B cell (primary cell): ENCODE data around the gene SMARCC1. TPM values are rescaled to one million over a fixed set of nuclear protein-coding genes. Genes with fewer than 3 reads are reported as not detected.

ENCODE experiments used
- ATAC-seq: fragments of 200-7000 bp; cut with Tn5 transposase; one replicate; pipeline ENCODE4 v1.10.0; 2021; ENCODE audit warnings: low read depth, mild to moderate bottlenecking, moderate number of reproducible peaks, moderate library complexity
- CTCF ChIA-PET: fragments of 350-600 bp; sonication (Branson Sonifier 250); formaldehyde crosslinking; loops from one replicate; lab custom pipeline; 2021; ENCODE audit warnings: antibody characterized with exemption, inconsistent platforms; lab: Charles Lee
- POLR2A ChIA-PET: fragments of 350-600 bp; sonication (Branson Sonifier 250); formaldehyde crosslinking; loops from one replicate; lab custom pipeline; 2021; ENCODE audit warnings: antibody characterized with exemption; lab: Charles Lee
- DNase-seq: peaks from one replicate; pipeline ENCODE4 v3.0.0; 2013
- H2AFZ ChIP-seq: 2 replicates; pipeline ENCODE4 v1.6.1; 2012; ENCODE audit warnings: mild to moderate bottlenecking, low read depth, low read length; ENCODE audit not compliant: insufficient read depth, poor library complexity, severe bottlenecking
- H3K27ac ChIP-seq, 2 donors: 1 replicate in 1 of 2; 2 replicates in 1 of 2; pipeline ENCODE4 v1.5.1; 2012 to 2013; ENCODE audit warnings: low read length in 2 of 2, mild to moderate bottlenecking in 2 of 2, moderate library complexity in 1 of 2
- H3K27me3 ChIP-seq, 4 experiments: fragments of 200-600 bp in 1 of 4; sonication (generic) in 1 of 4; replicated peaks in 1 of 4; 1 replicate in 2 of 4; 2 replicates in 2 of 4; pipeline versions ENCODE4 v1.6.1 to v1.7.0; 2013 to 2016; ENCODE audit warnings: low read length in 3 of 4, mild to moderate bottlenecking in 2 of 4, mixed read lengths in 1 of 4, moderate library complexity in 1 of 4; ENCODE audit not compliant: insufficient read depth in 4 of 4, control insufficient read depth in 3 of 4; ENCODE audit errors: control extremely low read depth in 1 of 4
- H3K36me3 ChIP-seq, 2 experiments: replicated peaks in 1 of 2; 1 replicate in 1 of 2; 2 replicates in 1 of 2; pipeline versions ENCODE4 v1.6.1 to v1.7.1; 2013; ENCODE audit warnings: low read length in 1 of 2; ENCODE audit not compliant: insufficient read depth in 2 of 2, control insufficient read depth in 1 of 2; ENCODE audit errors: control extremely low read depth in 1 of 2, extremely low read depth in 1 of 2
- H3K4me1 ChIP-seq, 2 donors: fragments of 200-600 bp in 1 of 2; sonication (generic) in 1 of 2; 1 replicate in 1 of 2; 2 replicates in 1 of 2; pipeline versions ENCODE4 v1.5.1 to v1.6.1; 2013 to 2017; ENCODE audit warnings: low read length in 2 of 2; ENCODE audit not compliant: control insufficient read depth in 2 of 2, insufficient read depth in 2 of 2
- H3K4me2 ChIP-seq: replicated peaks from 2 replicates; pipeline ENCODE3; 2012; ENCODE audit warnings: mild to moderate bottlenecking, low read depth, low read length; ENCODE audit not compliant: poor library complexity, severe bottlenecking
- H3K4me3 ChIP-seq, 5 experiments: fragments of 200-600 bp in 1 of 5; sonication (generic) in 1 of 5; 1 replicate in 3 of 5; 2 replicates in 2 of 5; pipeline versions ENCODE4 v1.5.1 to v1.7.0; 2011 to 2016; ENCODE audit warnings: low read length in 4 of 5, mild to moderate bottlenecking in 4 of 5, low read depth in 2 of 5, control low read depth in 1 of 5, moderate library complexity in 1 of 5; ENCODE audit not compliant: insufficient read depth in 1 of 5; ENCODE audit errors: control extremely low read depth in 1 of 5, extremely low read depth in 1 of 5
- H3K79me2 ChIP-seq: fragments of 200-600 bp; sonication (generic); one replicate; pipeline ENCODE4 v1.6.0; 2016; ENCODE audit warnings: low read length; ENCODE audit not compliant: control insufficient read depth, insufficient read depth
- H3K9ac ChIP-seq: fragments of 200-600 bp; sonication (generic); 2 replicates; pipeline ENCODE4 v1.6.1; 2017; ENCODE audit warnings: mild to moderate bottlenecking, low read length, moderate library complexity
- H3K9me3 ChIP-seq, 3 donors: one replicate each; pipeline versions ENCODE4 v1.6.1 to v1.7.1; 2013; ENCODE audit warnings: low read length in 2 of 3; ENCODE audit not compliant: control insufficient read depth in 2 of 3, insufficient read depth in 1 of 3; ENCODE audit errors: control extremely low read depth in 1 of 3
- H4K20me1 ChIP-seq: 2 replicates; pipeline ENCODE4 v1.6.0; 2012; ENCODE audit warnings: mild to moderate bottlenecking, low read length; ENCODE audit not compliant: insufficient read depth, control insufficient read depth, poor library complexity, severe bottlenecking
- H3K27ac Mint-ChIP-seq: one replicate; pipeline ENCODE4 v1.8.0; 2021; ENCODE audit warnings: mixed read lengths
- H3K27me3 Mint-ChIP-seq: one replicate; pipeline ENCODE4 v1.8.0; 2021; ENCODE audit warnings: mixed read lengths
- H3K4me1 Mint-ChIP-seq: one replicate; pipeline ENCODE4 v1.8.0; 2021; ENCODE audit warnings: mixed read lengths
- H3K4me3 Mint-ChIP-seq: one replicate; pipeline ENCODE4 v1.8.0; 2021; ENCODE audit warnings: mixed read lengths
- H3K9me3 Mint-ChIP-seq: one replicate; pipeline ENCODE4 v1.8.0; 2022; ENCODE audit warnings: mixed read lengths; ENCODE audit not compliant: insufficient read depth
- CTCF ChIP-seq: fragments of 200-600 bp; IDR thresholded peaks from one replicate; pipeline ENCODE4 v1.8.0; 2022; ENCODE audit warnings: antibody characterized with exemption, mild to moderate bottlenecking
- EZH2 ChIP-seq: IDR thresholded peaks from 2 replicates; pipeline ENCODE4 v1.6.1; 2012; ENCODE audit warnings: borderline replicate concordance, low read depth, mild to moderate bottlenecking, moderate library complexity, low read length; ENCODE audit not compliant: insufficient read depth, poor library complexity, severe bottlenecking
- WGBS: methylation state at CpG from one replicate; pipeline ENCODE4 v1.1.5; 2013; ENCODE audit warnings: missing lambda C conversion rate; ENCODE audit not compliant: insufficient coverage; 5-methylcytosine and 5-hydroxymethylcytosine counted together
- intact Hi-C: fragments of 100-400 bp; cut with micrococcal nuclease; formaldehyde crosslinking; loops from one replicate; pipeline ENCODE4 v1.10.0; 2022
- polyA plus RNA-seq: library from polyadenylated mRNA; depleted of rRNA; stranded (reverse); fragments of >200 nt; gene quantifications from 2 replicates; pipeline ENCODE4 v1.2.3, GENCODE V29; 2012
- total RNA-seq, 2 donors: library from RNA; stranded (reverse); fragments of 120-200 nt in 1 of 2; gene quantifications; 1 replicate in 1 of 2; 2 replicates in 1 of 2; pipeline versions ENCODE4 v1.2.3 to v1.2.4, GENCODE V29; 2013 to 2022

The SMARCC1 gene
- total and polyA plus RNA-seq, 2 donors (not counting 1 experiment from before 2014, with no cell fraction given): 13.1 to 155 TPM

- no peaks in the 10 kb centered on the region for H3K27me3 Mint-ChIP-seq
- H3K27ac ChIP-seq: no peak overlapping the region
- no peaks in the 10 kb centered on the region for H3K4me1 ChIP-seq
- POLR2A ChIA-PET: interaction anchor here (0.6 kb wide), 1 partner anchor 49 kb away, joined by 5 read pairs; no protein-coding TSS in a partner anchor
- H3K9me3 Mint-ChIP-seq: no peaks in the 10 kb centered on the region
- H3K79me2 ChIP-seq: no peaks in the 10 kb centered on the region
- peaks cover 7 to 45% of the 10 kb centered on the region in 2 experiments for H3K36me3 ChIP-seq
- no peaks in the 10 kb centered on the region for H3K4me1 Mint-ChIP-seq
- no peak overlapping the region for H3K4me2 ChIP-seq
- CTCF ChIA-PET: no interaction called here
- ATAC-seq: no peak
- intact Hi-C loops: no loop called here
- H2AFZ ChIP-seq: no peak overlapping the region
- H3K27ac Mint-ChIP-seq: no peak overlapping the region
- H3K4me3 Mint-ChIP-seq: no peak overlapping the region
- TF ChIP-seq CTCF (no peak), EZH2 (no peak)
- no CpG with 5 or more reads among the region's 3 CpGs for WGBS
- H3K27me3 ChIP-seq: no peaks in the 10 kb centered on the region
- H3K9me3 ChIP-seq: no peaks in the 10 kb centered on the region
- no peak for DNase-seq
- no peak overlapping the region for H3K4me3 ChIP-seq
- no peaks in the 10 kb centered on the region for H4K20me1 ChIP-seq
- no peak overlapping the region for H3K9ac ChIP-seq
Observed at GRCh38 chr3:47669026-47669749, 112.5 kb downstream of the SMARCC1 start.

GRCh38 chr3:47666118-47666517, 115.6 kb downstream of the SMARCC1 start:
- ChIA-PET POLR2A (no interaction called here), CTCF (interaction anchor here (1.5 kb wide), 1 partner anchor 144 kb away, joined by 6 read pairs; no protein-coding TSS in a partner anchor)
- H3K4me1 ChIP-seq: no peaks in the 10 kb centered on the region
- TF ChIP-seq CTCF (no peak), EZH2 (no peak)
- no peak overlapping the region for H3K27ac ChIP-seq
- H3K79me2 ChIP-seq: no peaks in the 10 kb centered on the region
- H3K4me2 ChIP-seq: no peak overlapping the region
- H3K36me3 ChIP-seq: peaks cover 11 to 55% of the 10 kb centered on the region in 2 experiments
- no peaks in the 10 kb centered on the region for H3K4me1 Mint-ChIP-seq
- no peak for ATAC-seq
- H3K27me3 Mint-ChIP-seq: no peaks in the 10 kb centered on the region
- no peaks in the 10 kb centered on the region for H3K9me3 Mint-ChIP-seq
- no peak overlapping the region for H3K27ac Mint-ChIP-seq
- 100% methylated on average over 1 of the region's 2 CpGs for WGBS
- no peak overlapping the region for H2AFZ ChIP-seq
- no peak overlapping the region for H3K4me3 Mint-ChIP-seq
- intact Hi-C loops: no loop called here
- no peak for DNase-seq
- H3K9ac ChIP-seq: no peak overlapping the region
- H4K20me1 ChIP-seq: no peaks in the 10 kb centered on the region
- no peaks in the 10 kb centered on the region for H3K9me3 ChIP-seq
- H3K4me3 ChIP-seq: no peak overlapping the region
- H3K27me3 ChIP-seq: no peaks in the 10 kb centered on the region
